ENCODE data around the gene SBK3.

GRCh38 chr19:55493645-55494171 is 51.6 kb downstream of the SBK3 start:
- TF ChIP-seq POLR2AphosphoS5 (IDR thresholded peaks at IDR 0.05; ENCODE audit: borderline replicate concordance, low read depth, low read length) (no peak), EZH2 (IDR thresholded peaks at IDR 0.05) (no peak), FOXP2 (optimal IDR thresholded peaks at IDR 0.05; ENCODE audit: control extremely low read depth, extremely low read length, insufficient read depth) (no peak)

All from SK-N-MC (cell line).